ENCODE data around the gene EXOC4.

DNA sequence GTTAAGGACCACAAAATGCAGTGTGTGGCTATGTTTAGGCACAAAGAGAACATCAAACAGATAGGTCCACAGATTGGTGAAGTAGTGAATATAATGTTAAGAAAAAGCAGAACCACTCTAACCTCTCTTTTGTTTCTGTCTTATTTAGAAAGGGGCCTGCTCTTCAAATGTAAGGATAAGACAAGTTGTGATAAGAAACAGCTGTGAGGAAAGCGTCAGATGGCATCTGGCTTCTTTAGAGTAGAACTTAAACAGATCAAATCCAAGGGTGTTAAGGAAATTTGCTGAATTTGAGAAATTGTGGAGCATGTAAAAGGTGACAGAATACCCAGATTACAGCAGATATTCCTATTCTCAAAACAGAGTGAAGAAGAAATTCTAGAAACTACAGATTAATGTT lies 723.3 kb downstream of the EXOC4 start:
- TF ChIP-seq CTCF (IDR thresholded peaks at IDR 0.05) (no peak), POLR2A (IDR thresholded peaks at IDR 0.05) (no peak)
